ENCODE results near the gene KLLN.
A peak's percentile ranks its signal among the peaks of the same experiment; 100 is the strongest.
"Not testable (repeated sequence)": the region's sequence is repeated elsewhere in the genome, so short reads cannot be mapped to it uniquely, and the experiment has no call there.

The KLLN gene

DNA sequence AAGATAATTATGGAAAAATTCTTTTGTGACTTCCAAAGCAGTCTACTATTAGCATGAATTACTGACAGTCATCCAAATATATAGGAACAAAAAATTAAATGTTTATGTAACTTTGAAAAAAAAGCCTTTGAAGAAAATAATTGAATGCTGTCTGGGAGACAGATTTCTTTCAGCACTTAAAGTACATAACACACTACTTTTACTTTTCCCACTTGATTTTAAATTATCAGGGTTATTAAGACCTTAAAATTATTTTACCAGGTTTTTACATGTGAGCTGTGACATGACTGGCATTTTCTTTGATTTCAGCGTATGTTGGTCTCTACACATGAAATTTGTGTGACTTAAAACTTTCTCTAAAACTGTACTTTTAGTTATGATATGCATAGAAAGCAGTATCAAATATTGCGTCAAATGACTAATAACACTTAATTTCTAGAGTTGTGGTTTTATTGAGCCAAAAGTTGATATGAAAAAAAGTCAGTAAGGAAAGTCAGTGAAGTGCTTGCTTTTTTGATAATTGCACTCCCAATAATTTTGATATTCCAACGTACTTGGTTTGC is 3.2 kb upstream of the KLLN start:
- peak; percentile 24 for DNase-seq (ENCODE audit: low spot score)

- DNase-seq (ENCODE audit: low spot score) = peak; percentile 19
Observed at GRCh38 chr10:87865241-87865881, 2.0 kb upstream of the KLLN start.

- DNase-seq (ENCODE audit: low spot score) = peak; percentile 15
Observed at GRCh38 chr10:87864496-87865059, 1.2 kb upstream of the KLLN start.

DNA sequence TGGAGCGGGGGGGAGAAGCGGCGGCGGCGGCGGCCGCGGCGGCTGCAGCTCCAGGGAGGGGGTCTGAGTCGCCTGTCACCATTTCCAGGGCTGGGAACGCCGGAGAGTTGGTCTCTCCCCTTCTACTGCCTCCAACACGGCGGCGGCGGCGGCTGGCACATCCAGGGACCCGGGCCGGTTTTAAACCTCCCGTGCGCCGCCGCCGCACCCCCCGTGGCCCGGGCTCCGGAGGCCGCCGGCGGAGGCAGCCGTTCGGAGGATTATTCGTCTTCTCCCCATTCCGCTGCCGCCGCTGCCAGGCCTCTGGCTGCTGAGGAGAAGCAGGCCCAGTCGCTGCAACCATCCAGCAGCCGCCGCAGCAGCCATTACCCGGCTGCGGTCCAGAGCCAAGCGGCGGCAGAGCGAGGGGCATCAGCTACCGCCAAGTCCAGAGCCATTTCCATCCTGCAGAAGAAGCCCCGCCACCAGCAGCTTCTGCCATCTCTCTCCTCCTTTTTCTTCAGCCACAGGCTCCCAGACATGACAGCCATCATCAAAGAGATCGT is 690 bp upstream of the KLLN start:
- DNase-seq (ENCODE audit: low spot score) = peak; percentile 17

DNA sequence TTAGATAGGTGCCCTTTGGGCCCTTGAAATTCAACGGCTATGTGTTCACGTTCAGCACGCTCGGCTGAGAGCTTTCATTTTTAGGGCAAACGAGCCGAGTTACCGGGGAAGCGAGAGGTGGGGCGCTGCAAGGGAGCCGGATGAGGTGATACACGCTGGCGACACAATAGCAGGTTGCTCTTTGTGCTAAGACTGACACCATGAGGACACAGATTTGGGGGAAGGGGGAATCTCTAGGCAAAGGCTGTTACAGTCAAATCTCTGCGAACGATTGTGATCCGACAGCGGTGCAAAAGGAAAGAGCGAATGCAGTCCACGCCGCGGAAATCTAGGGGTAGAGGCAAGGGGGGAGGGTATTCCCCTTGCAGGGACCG is 667 bp downstream of the KLLN start:
- peak; percentile 63 for DNase-seq (ENCODE audit: low spot score)

- peak; percentile 94 for DNase-seq (ENCODE audit: low spot score)
Observed at GRCh38 chr10:87861953-87862678, 1.2 kb downstream of the KLLN start.

DNA sequence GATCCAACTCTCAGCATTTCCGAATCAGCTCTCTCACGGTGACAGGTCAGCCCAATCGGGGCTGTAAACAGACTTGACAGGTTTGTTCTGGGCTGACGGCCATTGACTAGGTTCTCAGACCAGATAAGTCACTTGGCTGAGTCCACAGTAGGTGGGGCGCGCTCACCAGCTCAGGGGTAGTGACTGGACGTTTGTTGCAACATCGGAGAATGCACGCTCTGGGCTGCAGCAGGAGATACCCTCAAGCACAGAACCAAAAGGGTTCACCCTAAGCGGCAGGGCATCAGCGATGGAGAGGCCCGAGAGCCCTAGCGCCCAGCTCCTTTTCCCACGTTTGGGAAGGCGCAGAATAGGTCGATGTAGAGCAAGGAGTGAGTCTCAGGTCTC is 1.8 kb downstream of the KLLN start:
- DNase-seq (ENCODE audit: low spot score) = no peak

- no peak for DNase-seq (ENCODE audit: low spot score)
Observed at GRCh38 chr10:87860816-87861403, 2.4 kb downstream of the KLLN start.

DNA sequence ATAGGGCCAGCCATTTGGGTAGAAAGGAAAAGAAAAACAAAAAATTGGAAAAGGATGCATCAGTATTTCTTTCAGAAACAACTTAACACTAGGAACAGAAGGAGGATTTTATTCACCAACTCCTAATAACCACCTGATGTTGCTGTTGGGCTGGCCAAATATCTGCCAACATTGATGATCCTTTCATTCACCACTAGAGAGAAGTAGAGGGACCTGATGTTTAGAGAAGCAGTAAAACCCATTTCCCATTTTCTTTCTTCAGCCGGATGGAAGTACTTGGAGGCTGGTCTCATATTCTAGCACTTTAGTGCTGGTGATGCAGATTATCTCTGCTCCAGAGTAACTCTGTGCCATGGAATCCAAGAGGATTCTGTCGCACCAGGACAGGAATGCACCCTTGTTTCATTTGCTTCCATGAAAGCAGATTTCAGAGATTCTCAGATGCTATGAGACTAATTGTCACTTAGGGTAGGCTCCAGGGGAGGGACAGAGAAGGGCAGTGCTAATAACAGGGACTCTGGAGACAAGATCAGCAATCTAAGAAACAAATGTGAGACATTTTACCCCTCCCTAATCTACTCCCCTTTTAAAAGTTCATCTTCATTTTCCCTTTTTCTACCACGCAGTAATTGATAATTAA is 3.1 kb downstream of the KLLN start:
- peak; percentile 34 for DNase-seq (ENCODE audit: low spot score)

GRCh38 chr10:87855665-87856064 is 7.7 kb downstream of the KLLN start:
- DNase-seq (ENCODE audit: low spot score) = not testable (repeated sequence)

- not testable (repeated sequence) for DNase-seq (ENCODE audit: low spot score)
Observed at GRCh38 chr10:87855247-87855646, 8.1 kb downstream of the KLLN start.

DNA sequence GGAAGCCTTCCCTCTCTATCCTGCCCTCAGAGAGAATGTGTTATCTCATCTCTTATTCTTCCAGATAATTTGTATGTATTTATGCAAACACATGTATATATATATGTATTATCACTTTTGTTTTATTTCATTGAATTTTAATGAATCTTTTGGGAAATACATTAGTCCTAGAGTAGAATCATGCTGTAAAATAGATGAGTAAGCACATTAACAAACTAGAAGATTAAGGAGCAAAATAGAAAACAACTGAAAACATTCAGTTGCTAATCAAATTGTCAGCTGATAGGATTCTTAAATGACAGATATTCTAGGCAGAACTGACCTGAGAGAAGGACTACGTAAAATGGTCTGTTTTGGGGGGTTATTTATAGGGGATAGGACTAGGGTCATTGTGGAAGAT is 11.2 kb downstream of the KLLN start:
- no peak for DNase-seq (ENCODE audit: low spot score)

DNA sequence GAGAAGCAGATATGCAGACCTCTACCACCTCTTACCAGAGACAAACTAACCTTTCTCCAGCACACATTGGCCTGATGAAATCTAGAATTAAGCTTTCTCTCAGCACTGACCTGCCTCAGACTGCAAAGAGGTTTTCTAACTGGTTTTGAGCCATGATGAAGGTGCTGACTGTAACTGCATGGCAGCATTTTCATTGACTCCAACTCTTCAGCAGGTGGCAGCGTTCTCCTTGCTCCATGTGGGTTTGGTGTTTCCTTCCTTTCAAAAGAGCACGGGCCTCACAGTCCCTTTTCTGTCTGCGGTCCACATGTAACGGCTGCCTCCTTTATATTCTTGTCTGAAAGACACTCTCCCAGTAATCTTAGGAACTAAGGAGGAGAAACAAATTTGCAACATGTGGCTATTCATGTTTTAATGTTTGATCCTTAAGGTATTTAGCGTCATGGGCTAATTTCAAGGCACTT is 12.6 kb downstream of the KLLN start:
- peak; percentile 54 for DNase-seq (ENCODE audit: low spot score)

- no peak for DNase-seq (ENCODE audit: low spot score)
Observed at GRCh38 chr10:87849001-87849400, 14.3 kb downstream of the KLLN start.

DNA sequence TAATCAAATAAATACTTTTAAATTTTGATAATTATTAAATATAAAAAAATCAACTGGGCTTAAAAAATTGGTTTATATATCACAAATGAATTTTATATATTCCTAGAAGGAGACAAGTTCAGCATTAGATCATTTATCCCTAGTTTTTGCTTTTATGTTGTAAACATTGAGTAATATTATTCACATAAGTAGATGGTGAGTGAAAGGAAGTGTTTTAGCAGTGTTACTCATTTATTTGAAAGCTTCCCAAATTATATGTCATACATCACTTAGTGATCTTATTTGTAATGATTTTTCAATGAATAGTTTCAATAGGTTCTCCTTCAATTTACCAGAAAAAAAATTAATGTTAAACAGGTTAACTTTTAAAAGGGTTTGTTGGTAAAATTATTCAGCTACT is 15.8 kb downstream of the KLLN start:
- DNase-seq (ENCODE audit: low spot score) = no peak

GRCh38 chr10:87846711-87847110 is 16.6 kb downstream of the KLLN start:
- DNase-seq (ENCODE audit: low spot score) = not testable (repeated sequence)

DNA sequence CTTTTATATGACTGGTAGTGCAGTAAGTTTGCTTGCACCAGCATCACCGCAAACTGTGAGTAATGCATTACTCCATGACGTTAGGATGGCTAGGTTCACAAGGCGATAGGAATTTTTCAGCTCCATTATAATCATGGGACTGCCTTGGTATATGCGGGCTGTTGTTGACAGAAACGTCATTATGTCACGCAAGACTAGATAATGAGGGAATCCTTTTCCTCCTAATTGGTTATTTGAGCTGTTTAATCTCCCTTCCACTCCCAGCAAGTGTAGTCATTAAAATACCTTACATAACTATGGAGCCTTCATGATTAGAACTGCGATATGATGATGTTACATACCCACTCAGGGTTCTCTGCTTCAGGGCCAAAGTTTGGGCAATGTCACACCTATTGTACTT is 17.3 kb downstream of the KLLN start:
- DNase-seq (ENCODE audit: low spot score) = no peak

DNA sequence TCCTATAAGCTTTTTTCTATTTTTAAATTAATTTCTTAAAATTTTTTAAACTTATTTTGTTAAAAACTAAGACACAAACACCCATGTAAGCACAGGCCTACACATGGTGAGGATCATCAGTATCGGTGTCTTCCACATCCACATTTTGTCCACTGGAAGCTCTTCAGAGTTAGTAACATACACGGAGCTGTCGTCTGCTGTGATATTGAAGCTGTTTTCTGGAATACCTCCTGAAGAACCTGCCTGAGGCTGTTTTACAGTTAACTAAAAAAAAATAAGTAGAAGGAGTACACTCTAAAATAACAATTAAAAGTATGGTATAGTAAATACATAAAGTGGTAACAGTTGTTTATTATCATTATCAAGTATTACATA is 17.7 kb downstream of the KLLN start:
- no peak for DNase-seq (ENCODE audit: low spot score)

- peak; percentile 25 for DNase-seq (ENCODE audit: low spot score)
Observed at GRCh38 chr10:87844837-87845623, 18.3 kb downstream of the KLLN start.

DNA sequence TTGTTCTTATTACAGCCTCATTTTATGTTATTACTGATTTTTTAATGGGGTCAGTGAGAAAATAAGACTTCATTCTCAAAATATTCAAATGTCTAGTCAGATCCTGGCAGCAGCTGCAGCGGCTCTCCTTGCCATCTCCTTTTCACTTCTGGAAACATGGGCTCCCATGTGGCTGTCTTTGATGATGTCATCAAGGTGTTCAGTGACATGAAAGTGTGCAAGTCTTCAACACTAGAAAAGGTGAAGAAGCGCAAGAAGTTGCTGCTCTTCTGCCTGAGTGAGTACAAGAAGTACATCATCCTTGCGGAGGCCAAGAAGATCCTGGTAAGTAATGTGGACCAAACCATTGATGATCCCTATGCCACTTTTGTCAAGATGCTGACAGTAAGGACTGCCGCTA is 19.6 kb downstream of the KLLN start:
- DNase-seq (ENCODE audit: low spot score) = no peak

Measured in activated CD4-positive, alpha-beta T cell treated with anti-CD3 and anti-CD28 coated beads, Interleukin-2, Interleukin-4, amounts not matched to agents 100 ng/mL and 50 ng/mL, durations not matched to agents 16 hours and 8 hours (primary cell).